Spinal cord (tissue), 10 donors: ENCODE measurements around the gene ECPAS. TPM values are rescaled to one million over a fixed set of nuclear protein-coding genes. Genes with fewer than 3 reads are reported as not detected.
"Not testable (repeated sequence)": the region's sequence is repeated elsewhere in the genome, so short reads cannot be mapped to it uniquely, and the experiment has no call there.

Experiments
- DNase-seq, 6 donors: peaks; one replicate each; pipeline versions ENCODE4 v3.0.0 to v3.0.0-alpha.2; 2013 to 2015; ENCODE audit warnings: low spot score in 6 of 6, low read depth in 4 of 6
- H3K27ac ChIP-seq: one replicate; pipeline ENCODE4 v1.5.1; 2013; ENCODE audit warnings: low read depth, low read length, control low read depth
- H3K27me3 ChIP-seq: one replicate; pipeline ENCODE4 v1.6.1; 2013; ENCODE audit warnings: low read length; ENCODE audit not compliant: control insufficient read depth, insufficient read depth
- H3K36me3 ChIP-seq: one replicate; pipeline ENCODE4 v1.6.1; 2013; ENCODE audit warnings: low read length; ENCODE audit not compliant: control insufficient read depth, insufficient read depth
- H3K4me1 ChIP-seq: one replicate; pipeline ENCODE4 v1.6.1; 2013; ENCODE audit warnings: low read length; ENCODE audit not compliant: control insufficient read depth, insufficient read depth
- H3K4me3 ChIP-seq: one replicate; pipeline ENCODE4 v1.5.1; 2013; ENCODE audit warnings: low read depth, low read length, control low read depth
- H3K9me3 ChIP-seq: one replicate; pipeline ENCODE4 v1.6.1; 2013; ENCODE audit warnings: low read length; ENCODE audit not compliant: control insufficient read depth, insufficient read depth
- WGBS: methylation state at CpG from one replicate; pipeline ENCODE4 v1.1.5; 2013; ENCODE audit warnings: missing lambda C conversion rate; ENCODE audit not compliant: insufficient coverage; 5-methylcytosine and 5-hydroxymethylcytosine counted together
- polyA plus RNA-seq, 2 donors: library from polyadenylated mRNA; unstranded; fragments of 120-200 nt; gene quantifications; one replicate each; pipeline ENCODE4 v1.2.1, GENCODE V29; 2013; ENCODE audit not compliant: insufficient read length in 2 of 2
- total RNA-seq, 2 donors: library from RNA; depleted of rRNA in 1 of 2; stranded (reverse); fragments of 120-200 nt in 1 of 2; fragments of >200 nt in 1 of 2; gene quantifications; one replicate each; pipeline versions ENCODE4 v1.2.3 to v1.2.4, GENCODE V29; 2013 to 2014
- donor health status: healthy.

ECPAS gene
- total and polyA plus RNA-seq, 4 donors, result 64.4 to 120 (median 74.0) TPM

DNA sequence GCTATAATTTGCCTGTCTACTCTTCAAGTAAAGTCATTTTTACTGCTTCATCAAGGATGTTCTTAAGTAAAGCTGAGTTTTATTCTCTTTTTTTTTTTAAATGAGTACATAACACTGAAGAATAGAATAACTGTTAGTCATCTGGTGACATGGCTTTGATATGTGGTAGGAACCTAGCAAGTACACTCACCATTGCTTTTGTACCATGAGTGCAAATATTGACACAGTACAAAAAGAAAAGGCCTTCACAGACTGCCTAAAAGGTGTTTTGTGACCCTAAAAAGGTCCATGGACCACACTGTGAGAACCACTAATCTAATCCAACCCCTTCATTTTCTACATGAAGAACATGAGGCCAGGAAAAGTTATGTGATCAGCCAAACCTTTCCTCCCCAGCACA, 55.0 kb downstream of the ECPAS start:
- no peak overlapping the region for H3K4me3 ChIP-seq
- H3K27ac ChIP-seq, result no peak overlapping the region
- H3K4me1 ChIP-seq, result no peaks in the 10 kb centered on the region
- H3K27me3 ChIP-seq, result no peaks in the 10 kb centered on the region
- no peaks in the 10 kb centered on the region for H3K9me3 ChIP-seq
- DNase-seq, result no peak
- peaks cover 21% of the 10 kb centered on the region for H3K36me3 ChIP-seq

DNA sequence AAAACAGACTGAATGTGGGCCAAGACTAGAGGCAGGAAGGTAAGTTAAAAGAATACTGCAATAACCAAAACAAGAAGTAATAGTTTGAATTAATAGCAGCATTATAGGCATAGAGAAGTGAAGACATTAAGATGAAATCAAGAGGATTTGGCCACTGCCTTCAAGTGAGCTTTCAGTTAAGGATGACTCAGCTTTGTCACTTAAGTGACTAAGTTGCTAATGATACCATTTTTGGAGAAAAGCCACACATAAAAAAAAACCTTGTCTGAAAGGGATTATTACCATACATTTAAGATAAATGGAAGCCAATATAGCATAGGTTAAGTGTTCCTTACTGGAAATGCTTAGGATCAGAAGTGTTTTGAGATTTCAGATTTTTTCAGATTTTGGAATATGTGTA, 57.0 kb downstream of the ECPAS start:
- Histone ChIP-seq H3K27ac (no peak overlapping the region), H3K27me3 (no peaks in the 10 kb centered on the region), H3K4me3 (no peak overlapping the region)

GRCh38 chr9:111423389-111423788, 60.8 kb downstream of the ECPAS start:
- no peaks in the 10 kb centered on the region for H3K27me3 ChIP-seq
- H3K27ac ChIP-seq, result no peak overlapping the region
- H3K4me3 ChIP-seq, result no peak overlapping the region
- no peaks in the 10 kb centered on the region for H3K9me3 ChIP-seq
- H3K4me1 ChIP-seq, result no peaks in the 10 kb centered on the region
- DNase-seq, result no peak
- H3K36me3 ChIP-seq, result peaks cover 10% of the 10 kb centered on the region
- no CpG with 5 or more reads among the region's 3 CpGs for WGBS

More for the DNA sequence above, 57.0 kb downstream of the ECPAS start:
- no peaks in the 10 kb centered on the region for H3K4me1 ChIP-seq
- H3K36me3 ChIP-seq, result peaks cover 16% of the 10 kb centered on the region
- H3K9me3 ChIP-seq, result no peaks in the 10 kb centered on the region
- peak in 1 of 6 donors; percentile 3 for DNase-seq

DNA sequence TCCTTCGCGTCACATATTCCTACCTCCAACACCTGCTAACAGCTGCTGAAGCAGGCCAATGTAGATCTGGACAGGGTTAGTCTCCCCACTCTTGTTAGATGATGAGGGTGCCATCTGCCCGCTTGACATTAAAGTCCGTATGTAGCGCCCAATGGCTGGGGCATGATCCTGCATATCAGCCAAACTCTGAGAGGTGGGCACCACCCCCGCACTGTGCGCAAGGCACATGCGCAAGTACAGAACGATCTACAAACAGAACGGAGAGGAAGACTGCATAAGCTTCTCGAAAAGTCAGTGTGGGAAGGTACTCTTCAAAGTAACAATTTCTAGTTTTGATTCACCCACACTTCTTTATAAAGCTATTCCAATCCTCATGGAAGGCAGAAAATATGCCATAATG, 69.8 kb downstream of the ECPAS start:
- Histone ChIP-seq H3K4me3 (no peak overlapping the region), H3K27ac (no peak overlapping the region), H3K36me3 (peaks cover 21% of the 10 kb centered on the region), H3K9me3 (no peaks in the 10 kb centered on the region), H3K27me3 (no peaks in the 10 kb centered on the region), H3K4me1 (no peaks in the 10 kb centered on the region)
- no peak for DNase-seq
- 93% methylated on average over 7 of the region's 11 CpGs for WGBS

DNA sequence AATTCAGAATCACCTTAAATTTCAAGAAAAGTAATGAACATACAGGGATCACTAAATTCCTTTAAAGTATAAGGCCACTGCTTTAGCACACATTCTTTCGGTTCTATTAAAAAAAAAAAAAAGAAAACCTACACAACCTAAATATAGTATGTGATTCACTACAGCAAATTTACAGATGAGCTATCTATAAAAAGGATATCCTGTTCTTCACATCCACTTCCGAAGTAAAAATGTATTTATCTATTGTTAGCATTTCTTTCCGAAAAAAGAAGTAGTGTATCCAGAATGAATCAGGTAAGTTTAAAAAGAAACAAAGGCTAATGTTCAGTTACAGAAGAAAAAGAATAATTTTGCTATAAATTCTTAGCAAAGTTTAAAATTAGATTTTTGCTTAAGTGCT, 70.2 kb downstream of the ECPAS start:
- no CpG with 5 or more reads among the region's 3 CpGs for WGBS
- Histone ChIP-seq H3K4me3 (no peak overlapping the region), H3K4me1 (no peaks in the 10 kb centered on the region), H3K9me3 (no peaks in the 10 kb centered on the region), H3K36me3 (peaks cover 21% of the 10 kb centered on the region), H3K27ac (no peak overlapping the region), H3K27me3 (no peaks in the 10 kb centered on the region)
- DNase-seq, result no peak

DNA sequence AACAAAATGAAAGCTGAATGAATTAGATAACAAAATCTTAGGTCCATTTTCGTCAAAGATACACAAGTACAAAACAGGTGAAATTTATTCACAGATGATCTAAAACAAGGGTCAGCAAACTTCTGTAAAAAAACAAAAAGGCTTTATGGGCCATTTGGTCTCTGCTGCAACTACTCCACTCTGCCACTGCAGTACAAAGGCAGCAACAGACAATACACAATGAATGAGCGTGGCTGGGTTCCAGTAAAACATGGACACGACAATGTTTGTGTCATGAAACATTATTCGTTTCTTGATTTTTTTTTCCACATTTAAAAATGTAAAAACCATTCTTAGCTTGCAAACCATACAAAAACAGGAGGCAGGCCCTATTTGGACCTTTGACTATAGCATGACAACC, 71.9 kb downstream of the ECPAS start:
- H3K4me3 ChIP-seq, result no peak overlapping the region
- H3K27me3 ChIP-seq, result no peaks in the 10 kb centered on the region
- H3K4me1 ChIP-seq, result no peaks in the 10 kb centered on the region
- H3K9me3 ChIP-seq, result no peaks in the 10 kb centered on the region
- H3K27ac ChIP-seq, result no peak overlapping the region
- peak in 1 of 6 donors; percentile 40 for DNase-seq
- WGBS, result 60% methylated on average over 1 of the region's 4 CpGs
- H3K36me3 ChIP-seq, result peaks cover 18% of the 10 kb centered on the region

GRCh38 chr9:111411266-111411665, 72.9 kb downstream of the ECPAS start:
- no peak overlapping the region for H3K4me3 ChIP-seq
- H3K27ac ChIP-seq, result no peak overlapping the region
- no peak for DNase-seq
- H3K27me3 ChIP-seq, result no peaks in the 10 kb centered on the region
- 94% methylated on average over 5 of the region's 6 CpGs for WGBS
- no peaks in the 10 kb centered on the region for H3K4me1 ChIP-seq
- H3K9me3 ChIP-seq, result no peaks in the 10 kb centered on the region
- H3K36me3 ChIP-seq, result peaks cover 14% of the 10 kb centered on the region

- no peaks in the 10 kb centered on the region for H3K4me1 ChIP-seq
- no peaks in the 10 kb centered on the region for H3K9me3 ChIP-seq
- H3K27me3 ChIP-seq, result no peaks in the 10 kb centered on the region
- WGBS, result 76% methylated on average over 3 of the region's 3 CpGs
- no peak overlapping the region for H3K4me3 ChIP-seq
- H3K27ac ChIP-seq, result no peak overlapping the region
- no peak for DNase-seq
- peaks cover 10% of the 10 kb centered on the region for H3K36me3 ChIP-seq
These were observed 76.4 kb downstream of the ECPAS start for GRCh38 chr9:111407813-111408212.

GRCh38 chr9:111405701-111406100, 78.5 kb downstream of the ECPAS start:
- no peak for DNase-seq
- Histone ChIP-seq H3K27me3 (no peaks in the 10 kb centered on the region), H3K4me3 (no peak overlapping the region), H3K27ac (no peak overlapping the region), H3K9me3 (peaks cover 5% of the 10 kb centered on the region), H3K4me1 (no peaks in the 10 kb centered on the region), H3K36me3 (peaks cover 10% of the 10 kb centered on the region)

- not testable (repeated sequence) for H3K4me3 ChIP-seq, H3K27me3 ChIP-seq, H3K27ac ChIP-seq, H3K4me1 ChIP-seq, DNase-seq, H3K9me3 ChIP-seq
- peaks cover 13% of the 10 kb centered on the region for H3K36me3 ChIP-seq
- WGBS, result 100% methylated on average over 4 of the region's 5 CpGs
These were observed 82.7 kb downstream of the ECPAS start for GRCh38 chr9:111401486-111401885.

DNA sequence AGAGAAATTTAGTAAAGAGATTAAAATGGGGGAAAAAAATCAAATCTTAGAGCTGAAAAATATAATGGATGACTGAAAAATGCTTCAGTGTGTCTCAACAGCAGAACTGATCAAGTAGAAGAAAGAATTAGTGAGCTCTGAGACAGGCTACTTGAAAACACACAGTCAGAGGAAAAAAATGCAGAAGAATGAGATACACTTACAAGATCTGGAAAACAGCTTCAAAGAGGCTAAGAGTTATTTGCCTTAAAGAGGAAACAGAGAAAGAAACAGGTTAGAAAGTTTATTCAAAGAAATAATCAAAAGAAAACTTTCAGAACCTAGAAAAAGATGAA, 83.7 kb downstream of the ECPAS start:
- Histone ChIP-seq H3K36me3 (peaks cover 21% of the 10 kb centered on the region), H3K27me3 (no peaks in the 10 kb centered on the region)

More for the DNA sequence above, 83.7 kb downstream of the ECPAS start:
- no peak overlapping the region for H3K4me3 ChIP-seq
- H3K27ac ChIP-seq, result no peak overlapping the region
- H3K4me1 ChIP-seq, result no peaks in the 10 kb centered on the region
- H3K9me3 ChIP-seq, result peaks cover 10% of the 10 kb centered on the region
- no peak for DNase-seq
